Activated T-cell treated with anti-CD3 and anti-CD28 coated beads for 4 hours (primary cell): ENCODE data around the gene AGAP6.
"Not testable (repeated sequence)": the region's sequence is repeated elsewhere in the genome, so short reads cannot be mapped to it uniquely, and the experiment has no call there.

Experiments
- DNase-seq: peaks from one replicate; pipeline ENCODE4 v3.0.0-alpha.2; 2020

Gene AGAP6

GRCh38 chr10:49988376-49988775 is at the start of gene AGAP6:
AGAP6 (plus strand) TSS chr10:49988406; CDS start chr10:49988716, 310 bp downstream.
- not testable (repeated sequence) for DNase-seq

- DNase-seq, result peak; percentile 71
These were observed 46.5 kb upstream of the AGAP6 start, which contains the start of the genes PARG and TIMM23B for GRCh38 chr10:49941447-49942338. PARG (minus strand) TSS chr10:49942027; CDS start chr10:49941725, 302 bp downstream. TIMM23B (plus strand) TSS chr10:49942053; CDS start chr10:49942195, 142 bp downstream.

- not testable (repeated sequence) for DNase-seq
These were observed 45.9 kb upstream of the AGAP6 start for GRCh38 chr10:49942339-49942705.

- not testable (repeated sequence) for DNase-seq
These were observed 44.6 kb upstream of the AGAP6 start for GRCh38 chr10:49943607-49944006.

GRCh38 chr10:49948142-49948541 is 40.1 kb upstream of the AGAP6 start:
- not testable (repeated sequence) for DNase-seq

- DNase-seq, result not testable (repeated sequence)
These were observed 39.5 kb upstream of the AGAP6 start for GRCh38 chr10:49948737-49949136.

DNA sequence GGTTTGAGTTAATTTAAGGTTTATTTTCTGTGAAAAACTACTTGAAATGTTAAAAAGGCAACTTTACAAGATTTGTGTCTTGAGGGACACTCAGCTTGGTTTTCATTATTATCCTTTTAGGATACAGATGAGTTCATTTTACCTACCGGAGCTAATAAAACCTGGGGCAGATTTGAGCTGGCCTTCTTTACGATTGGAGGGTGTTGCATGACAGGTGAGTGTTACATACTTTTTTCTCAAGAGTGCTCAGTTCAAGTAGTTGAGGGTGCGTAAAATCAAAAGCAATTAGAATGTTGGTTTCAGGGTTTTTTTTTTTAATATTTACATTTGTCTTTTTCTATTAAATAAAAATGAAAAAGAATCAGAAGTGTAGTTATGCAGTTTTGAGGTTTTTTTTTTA is 36.2 kb upstream of the AGAP6 start:
- DNase-seq, result not testable (repeated sequence)

DNA sequence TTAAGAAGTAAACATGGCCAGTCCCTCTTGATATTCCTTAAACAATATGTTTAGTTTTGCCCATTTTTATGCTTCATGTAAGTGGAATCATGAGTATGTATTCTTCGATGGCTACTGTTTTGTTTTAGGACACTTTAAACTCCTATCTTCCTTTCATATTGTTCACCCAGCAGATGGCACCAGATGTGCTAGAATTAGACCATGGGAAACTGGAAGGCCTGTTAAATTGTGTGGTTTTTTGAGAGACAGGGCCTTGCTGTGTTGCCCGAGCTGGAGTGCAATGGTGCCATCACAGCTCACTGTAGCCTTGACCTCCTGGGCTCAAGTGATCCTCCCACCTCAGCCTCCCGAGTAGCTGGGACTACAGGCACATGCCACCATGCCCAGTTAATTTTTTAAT is 35.1 kb upstream of the AGAP6 start:
- not testable (repeated sequence) for DNase-seq

GRCh38 chr10:49970331-49970857 is 17.8 kb upstream of the AGAP6 start:
- DNase-seq, result not testable (repeated sequence)

DNA sequence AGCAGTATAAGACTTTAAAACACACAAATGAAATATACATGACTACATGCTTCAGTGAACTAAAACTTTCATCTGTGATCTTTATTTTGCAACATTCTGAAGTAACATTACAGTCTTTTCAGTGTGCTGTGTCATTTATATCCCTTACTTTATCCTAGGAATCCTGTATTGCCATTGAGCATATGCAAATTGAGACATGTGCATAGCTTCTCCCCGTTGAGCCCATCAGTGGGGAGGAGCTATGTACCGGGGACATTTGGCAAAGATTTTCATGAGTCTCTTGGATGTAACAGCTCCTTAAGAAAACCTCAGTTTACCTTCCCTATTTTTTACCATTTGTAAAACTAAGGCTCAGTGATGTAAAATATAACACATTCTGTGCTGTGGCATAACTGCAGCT is 16.7 kb upstream of the AGAP6 start:
- DNase-seq, result not testable (repeated sequence)

- not testable (repeated sequence) for DNase-seq
These were observed 16.1 kb upstream of the AGAP6 start for GRCh38 chr10:49972094-49972493.

DNA sequence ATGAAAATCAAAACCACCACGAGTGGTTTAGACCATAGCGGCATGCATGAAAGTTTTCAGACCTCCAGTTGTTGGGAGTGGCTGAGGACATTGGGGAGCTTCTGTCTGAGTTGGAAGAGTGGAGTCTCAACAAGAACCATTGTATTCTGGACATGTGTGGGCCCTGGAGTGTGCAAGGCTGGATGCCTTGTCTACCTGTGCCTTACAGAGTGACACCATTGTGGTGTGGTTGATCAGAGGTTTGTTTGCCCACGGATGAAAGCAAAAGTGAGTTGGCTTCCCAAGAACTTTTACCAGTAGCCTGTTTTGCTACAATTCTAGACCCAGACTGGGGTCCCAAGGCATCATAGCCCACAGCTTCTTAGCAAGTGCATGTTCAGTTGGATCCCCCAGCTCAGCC is 10.4 kb upstream of the AGAP6 start:
- DNase-seq, result not testable (repeated sequence)

GRCh38 chr10:49987207-49987606 is 999 bp upstream of the AGAP6 start:
- DNase-seq, result not testable (repeated sequence)

- not testable (repeated sequence) for DNase-seq
These were observed 7.1 kb downstream of the AGAP6 start for GRCh38 chr10:49995321-49995720.

GRCh38 chr10:50014024-50014423 is 25.8 kb downstream of the AGAP6 start:
- DNase-seq, result not testable (repeated sequence)

- DNase-seq, result not testable (repeated sequence)
These were observed 27.5 kb downstream of the AGAP6 start for GRCh38 chr10:50015596-50016220.

- DNase-seq, result not testable (repeated sequence)
These were observed 28.7 kb downstream of the AGAP6 start for GRCh38 chr10:50016926-50017325.

DNA sequence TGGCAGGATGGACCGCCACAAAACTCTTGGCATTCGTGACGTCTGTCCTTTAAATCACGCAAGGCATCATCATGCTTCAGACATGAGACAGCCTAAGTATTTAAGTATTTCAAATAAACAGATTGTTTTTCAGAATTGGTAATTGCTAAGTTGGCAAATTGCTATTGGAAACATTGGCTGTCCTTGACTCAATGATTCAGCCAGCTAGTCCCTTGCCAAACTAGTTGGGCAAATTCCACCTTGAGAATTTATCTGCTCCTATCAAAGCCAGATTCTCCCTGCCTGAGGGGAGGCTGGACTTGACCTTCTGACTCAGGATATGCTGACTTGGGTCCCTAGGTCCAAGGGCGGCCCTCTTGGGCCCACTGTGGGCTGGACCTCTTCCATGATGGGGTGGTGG is 29.4 kb downstream of the AGAP6 start:
- DNase-seq, result not testable (repeated sequence)

GRCh38 chr10:50019279-50019678 is 31.1 kb downstream of the AGAP6 start:
- not testable (repeated sequence) for DNase-seq

DNA sequence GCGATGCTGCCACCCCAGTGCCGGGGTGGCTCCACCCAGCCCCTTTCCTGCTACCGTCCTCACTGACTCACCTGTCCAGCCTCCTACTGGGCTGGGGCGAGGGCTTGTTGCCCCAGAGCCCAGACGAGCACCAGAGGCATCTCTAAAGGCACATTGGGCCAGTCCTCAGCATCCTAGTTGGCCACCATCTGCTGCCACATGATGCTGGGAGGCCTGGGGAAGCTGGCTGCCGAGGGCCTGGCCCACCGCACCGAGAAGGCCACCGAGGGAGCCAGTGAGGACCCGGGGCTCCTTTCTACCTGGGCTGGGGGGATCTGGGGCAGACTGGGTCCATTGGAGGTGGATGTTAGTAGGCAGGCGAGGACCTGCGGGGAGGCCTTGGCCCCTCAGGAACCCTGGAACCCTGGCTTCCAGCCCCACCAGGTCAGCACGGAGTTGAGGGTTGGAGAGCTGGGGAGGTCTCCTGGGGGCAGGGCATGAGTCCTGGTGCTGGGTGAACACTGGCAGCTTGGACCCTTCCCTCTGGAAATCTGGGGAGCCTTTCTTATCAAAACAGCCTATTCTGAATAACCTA is 32.3 kb downstream of the AGAP6 start:
- DNase-seq, result not testable (repeated sequence)

DNA sequence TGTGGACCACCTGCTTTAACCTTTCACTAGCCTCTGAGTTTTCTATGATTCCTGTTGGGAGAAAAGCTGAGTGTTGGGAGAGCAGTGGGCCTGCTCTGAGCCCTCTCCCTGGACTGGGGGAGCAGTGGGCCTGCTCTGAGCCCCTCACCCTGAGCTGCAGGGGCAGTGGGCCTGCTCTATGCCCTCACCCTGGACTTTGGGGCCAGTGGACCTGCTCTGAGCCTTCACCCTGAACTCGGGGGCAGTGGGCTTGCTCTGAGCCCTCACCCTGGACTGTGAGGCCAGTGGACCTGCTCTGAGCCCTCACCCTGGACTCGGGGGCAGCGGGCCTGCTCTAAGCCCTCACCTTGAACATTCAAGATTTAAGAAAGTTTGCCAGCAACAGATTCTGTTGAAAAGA is 33.4 kb downstream of the AGAP6 start:
- DNase-seq, result no peak

GRCh38 chr10:50024716-50025383 is 36.6 kb downstream of the AGAP6 start:
- DNase-seq, result not testable (repeated sequence)

DNA sequence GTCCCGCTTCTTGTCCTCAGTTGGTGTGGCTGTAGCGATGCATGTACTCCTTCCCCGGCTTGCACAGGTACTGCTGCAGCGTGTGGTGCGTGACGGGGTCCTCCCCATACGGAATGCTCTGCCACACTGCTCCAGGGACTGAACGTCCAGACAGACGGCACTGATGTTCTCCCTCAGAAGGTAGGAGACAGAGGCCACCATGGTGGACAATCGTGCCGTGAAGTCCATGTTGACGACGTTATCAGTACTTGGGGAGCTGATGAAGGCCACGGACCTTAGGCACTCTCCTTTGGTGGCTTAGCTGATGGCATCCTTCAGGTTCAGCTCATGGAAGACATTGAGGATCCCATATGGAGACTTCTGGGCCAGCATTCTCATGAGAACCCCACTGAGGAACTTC is 37.4 kb downstream of the AGAP6 start:
- no peak for DNase-seq
